ENCODE data around the gene NANS.

GRCh38 chr9:98101416-98101815, 44.9 kb downstream of the NANS start:
- TF ChIP-seq, protein P1, sequence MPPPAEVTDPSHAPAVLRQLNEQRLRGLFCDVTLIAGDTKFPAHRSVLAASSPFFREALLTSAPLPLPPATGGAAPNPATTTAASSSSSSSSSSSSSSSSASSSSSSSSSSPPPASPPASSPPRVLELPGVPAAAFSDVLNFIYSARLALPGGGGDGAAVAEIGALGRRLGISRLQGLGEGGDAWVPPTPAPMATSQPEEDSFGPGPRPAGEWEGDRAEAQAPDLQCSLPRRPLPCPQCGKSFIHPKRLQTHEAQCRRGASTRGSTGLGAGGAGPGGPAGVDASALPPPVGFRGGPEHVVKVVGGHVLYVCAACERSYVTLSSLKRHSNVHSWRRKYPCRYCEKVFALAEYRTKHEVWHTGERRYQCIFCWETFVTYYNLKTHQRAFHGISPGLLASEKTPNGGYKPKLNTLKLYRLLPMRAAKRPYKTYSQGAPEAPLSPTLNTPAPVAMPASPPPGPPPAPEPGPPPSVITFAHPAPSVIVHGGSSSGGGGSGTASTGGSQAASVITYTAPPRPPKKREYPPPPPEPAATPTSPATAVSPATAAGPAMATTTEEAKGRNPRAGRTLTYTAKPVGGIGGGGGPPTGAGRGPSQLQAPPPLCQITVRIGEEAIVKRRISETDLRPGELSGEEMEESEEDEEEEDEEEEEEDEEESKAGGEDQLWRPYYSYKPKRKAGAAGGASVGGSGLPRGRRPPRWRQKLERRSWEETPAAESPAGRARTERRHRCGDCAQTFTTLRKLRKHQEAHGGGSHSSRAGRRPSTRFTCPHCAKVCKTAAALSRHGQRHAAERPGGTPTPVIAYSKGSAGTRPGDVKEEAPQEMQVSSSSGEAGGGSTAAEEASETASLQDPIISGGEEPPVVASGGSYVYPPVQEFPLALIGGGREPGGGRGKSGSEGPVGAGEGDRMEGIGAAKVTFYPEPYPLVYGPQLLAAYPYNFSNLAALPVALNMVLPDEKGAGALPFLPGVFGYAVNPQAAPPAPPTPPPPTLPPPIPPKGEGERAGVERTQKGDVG (CRISPR knock-in tag; IDR thresholded peaks at IDR 0.05): no peak
- TF ChIP-seq CTCF (IDR thresholded peaks at IDR 0.05 in 2 of 3, conservative IDR thresholded peaks at IDR 0.05 in 1 of 3; ENCODE audit: control insufficient read depth in 2 of 3, extremely low read depth in 1 of 3, insufficient read depth in 1 of 3, low read depth in 3 of 3, low read length in 3 of 3): no peak
- TF ChIP-seq EP300 (IDR thresholded peaks at IDR 0.05; ENCODE audit: borderline replicate concordance in 1 of 2, control insufficient read depth in 1 of 2, low read depth in 2 of 2, low read length in 2 of 2): no peak
- no peak for TF ChIP-seq SP1 (IDR thresholded peaks at IDR 0.05; ENCODE audit: low read depth, low read length)
- no peak for TF ChIP-seq POLR2A (IDR thresholded peaks at IDR 0.05; ENCODE audit: low read depth, low read length)

Measured in GM12878 (cell line).